ENCODE measurements around the gene PPP1R3D. TPM values are rescaled to one million over a fixed set of nuclear protein-coding genes. Genes with fewer than 3 reads are reported as not detected.

The PPP1R3D gene
- total and polyA plus RNA-seq, 2 of the 13 experiments (the other 11 are each of a cell fraction or from before 2014, with no cell fraction given) = 1.2 to 3.7 TPM

DNA sequence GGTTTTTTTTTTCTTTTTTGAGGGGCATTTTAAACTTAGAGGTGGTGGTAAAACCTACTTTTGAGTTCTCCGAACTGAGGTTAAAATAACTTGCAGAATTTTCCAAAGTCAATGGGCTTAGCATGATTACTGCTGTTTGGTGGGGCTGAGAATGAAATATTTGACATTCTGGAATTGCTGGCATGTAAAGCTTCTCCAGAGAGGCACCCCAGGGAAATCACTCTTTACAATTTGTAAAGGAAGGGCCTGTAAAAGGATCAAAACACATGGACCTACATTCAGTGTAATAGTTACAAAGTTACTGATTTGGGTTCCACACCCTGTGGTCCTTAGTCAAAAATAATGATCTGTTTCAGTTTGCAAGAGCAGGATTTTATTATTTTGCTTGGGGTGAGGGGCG lies 5.6 kb upstream of the PPP1R3D start:
- Histone ChIP-seq H3K79me2 (ENCODE audit: insufficient read depth, low read length) (peaks cover 11% of the 10 kb centered on the region), H3K9me3 (ENCODE audit: low read length) (no peaks in the 10 kb centered on the region), H3K4me1 (ENCODE audit: insufficient read depth, low read length) (peaks cover 13% of the 10 kb centered on the region), H3K4me3 (replicated peaks in 1 of 3; ENCODE audit: insufficient read depth in 1 of 3, low read depth in 2 of 3, low read length in 3 of 3) (no peak overlapping the region), H4K20me1 (ENCODE audit: insufficient read depth, low read length) (no peaks in the 10 kb centered on the region), H3K9ac (ENCODE audit: insufficient read depth, low read depth, low read length) (no peak overlapping the region), H3K27ac (ENCODE audit: extremely low read length, insufficient read depth, low read length) (no peak overlapping the region), H3K4me2 (ENCODE audit: low read depth, low read length) (no peak overlapping the region), H3K27me3 (ENCODE audit: control insufficient read depth in 1 of 2, insufficient read depth in 2 of 2, low read length in 2 of 2) (no peaks in the 10 kb centered on the region; a peak in 1 of 5 replicates), H3K36me3 (replicated peaks in 1 of 2; ENCODE audit: control insufficient read depth in 1 of 2, insufficient read depth in 2 of 2, low read length in 2 of 2) (peaks cover 8 to 17% of the 10 kb centered on the region in 2 experiments; a peak in 4 of 5 replicates), H2AFZ (ENCODE audit: low read length) (no peak overlapping the region)
- BruUV-seq (replicated peaks) = no TSS peak
- in situ Hi-C loops (cut with HindIII; ENCODE audit: extremely low pct_ligation_motif_present, low pct_unique_long_range_greater_than_20kb) (no loop called here), intact Hi-C loops (cut with micrococcal nuclease; ENCODE audit: unreplicated experiment) (no loop called here)
- ATAC-seq (no peak), FAIRE-seq (no peak), DNase-seq (ENCODE audit: low spot score) (no peak)
- ChIA-PET POLR2A (no interaction called here), CTCF (ENCODE audit: low intra/inter-chr PET ratio, low total read pairs) (no interaction called here)
- WGBS (ENCODE audit: low lambda C conversion rate) = 95% methylated on average over 2 of the region's 2 CpGs
- TF ChIP-seq, protein P1, sequence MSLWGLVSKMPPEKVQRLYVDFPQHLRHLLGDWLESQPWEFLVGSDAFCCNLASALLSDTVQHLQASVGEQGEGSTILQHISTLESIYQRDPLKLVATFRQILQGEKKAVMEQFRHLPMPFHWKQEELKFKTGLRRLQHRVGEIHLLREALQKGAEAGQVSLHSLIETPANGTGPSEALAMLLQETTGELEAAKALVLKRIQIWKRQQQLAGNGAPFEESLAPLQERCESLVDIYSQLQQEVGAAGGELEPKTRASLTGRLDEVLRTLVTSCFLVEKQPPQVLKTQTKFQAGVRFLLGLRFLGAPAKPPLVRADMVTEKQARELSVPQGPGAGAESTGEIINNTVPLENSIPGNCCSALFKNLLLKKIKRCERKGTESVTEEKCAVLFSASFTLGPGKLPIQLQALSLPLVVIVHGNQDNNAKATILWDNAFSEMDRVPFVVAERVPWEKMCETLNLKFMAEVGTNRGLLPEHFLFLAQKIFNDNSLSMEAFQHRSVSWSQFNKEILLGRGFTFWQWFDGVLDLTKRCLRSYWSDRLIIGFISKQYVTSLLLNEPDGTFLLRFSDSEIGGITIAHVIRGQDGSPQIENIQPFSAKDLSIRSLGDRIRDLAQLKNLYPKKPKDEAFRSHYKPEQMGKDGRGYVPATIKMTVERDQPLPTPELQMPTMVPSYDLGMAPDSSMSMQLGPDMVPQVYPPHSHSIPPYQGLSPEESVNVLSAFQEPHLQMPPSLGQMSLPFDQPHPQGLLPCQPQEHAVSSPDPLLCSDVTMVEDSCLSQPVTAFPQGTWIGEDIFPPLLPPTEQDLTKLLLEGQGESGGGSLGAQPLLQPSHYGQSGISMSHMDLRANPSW (CRISPR knock-in tag; IDR thresholded peaks at IDR 0.05; ENCODE audit: borderline replicate concordance) = no peak
- TF ChIP-seq ZNF547 (CRISPR knock-in tag; IDR thresholded peaks at IDR 0.05) (no peak), SAFB2 (CRISPR knock-in tag; IDR thresholded peaks at IDR 0.05; ENCODE audit: borderline replicate concordance, low read depth) (no peak), HOXA5 (CRISPR knock-in tag; IDR thresholded peaks at IDR 0.05) (no peak), ATRX (CRISPR knock-in tag; IDR thresholded peaks at IDR 0.05; ENCODE audit: borderline replicate concordance) (no peak), ZNF776 (CRISPR knock-in tag; IDR thresholded peaks at IDR 0.05) (no peak), ZNF205 (CRISPR knock-in tag; IDR thresholded peaks at IDR 0.05) (no peak), XRCC5 (optimal IDR thresholded peaks at IDR 0.05; ENCODE audit: low read length) (no peak), ZC3H13 (CRISPR knock-in tag; IDR thresholded peaks at IDR 0.05) (no peak), MEIS2 (CRISPR knock-in tag; IDR thresholded peaks at IDR 0.05) (no peak), HES4 (CRISPR knock-in tag; IDR thresholded peaks at IDR 0.05; ENCODE audit: borderline replicate concordance) (no peak)
- TF ChIP-seq, protein P2, sequence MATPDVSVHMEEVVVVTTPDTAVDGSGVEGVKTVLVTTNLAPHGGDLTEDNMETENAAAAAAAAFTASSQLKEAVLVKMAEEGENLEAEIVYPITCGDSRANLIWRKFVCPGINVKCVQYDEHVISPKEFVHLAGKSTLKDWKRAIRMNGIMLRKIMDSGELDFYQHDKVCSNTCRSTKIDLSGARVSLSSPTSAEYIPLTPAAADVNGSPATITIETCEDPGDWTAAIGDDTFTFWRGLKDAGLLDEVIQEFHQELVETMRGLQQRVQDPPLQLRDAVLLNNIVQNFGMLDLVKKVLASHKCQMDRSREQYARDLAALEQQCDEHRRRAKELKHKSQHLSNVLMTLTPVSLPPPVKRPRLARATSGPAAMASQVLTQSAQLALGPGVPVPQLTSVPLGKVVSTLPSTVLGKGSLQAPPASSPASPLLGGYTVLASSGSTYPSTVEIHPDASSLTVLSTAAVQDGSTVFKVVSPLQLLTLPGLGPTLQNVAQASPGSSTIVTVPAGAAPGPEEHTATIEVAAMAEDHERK (CRISPR knock-in tag; IDR thresholded peaks at IDR 0.05; ENCODE audit: low read depth) = no peak
- TF ChIP-seq, protein P3, sequence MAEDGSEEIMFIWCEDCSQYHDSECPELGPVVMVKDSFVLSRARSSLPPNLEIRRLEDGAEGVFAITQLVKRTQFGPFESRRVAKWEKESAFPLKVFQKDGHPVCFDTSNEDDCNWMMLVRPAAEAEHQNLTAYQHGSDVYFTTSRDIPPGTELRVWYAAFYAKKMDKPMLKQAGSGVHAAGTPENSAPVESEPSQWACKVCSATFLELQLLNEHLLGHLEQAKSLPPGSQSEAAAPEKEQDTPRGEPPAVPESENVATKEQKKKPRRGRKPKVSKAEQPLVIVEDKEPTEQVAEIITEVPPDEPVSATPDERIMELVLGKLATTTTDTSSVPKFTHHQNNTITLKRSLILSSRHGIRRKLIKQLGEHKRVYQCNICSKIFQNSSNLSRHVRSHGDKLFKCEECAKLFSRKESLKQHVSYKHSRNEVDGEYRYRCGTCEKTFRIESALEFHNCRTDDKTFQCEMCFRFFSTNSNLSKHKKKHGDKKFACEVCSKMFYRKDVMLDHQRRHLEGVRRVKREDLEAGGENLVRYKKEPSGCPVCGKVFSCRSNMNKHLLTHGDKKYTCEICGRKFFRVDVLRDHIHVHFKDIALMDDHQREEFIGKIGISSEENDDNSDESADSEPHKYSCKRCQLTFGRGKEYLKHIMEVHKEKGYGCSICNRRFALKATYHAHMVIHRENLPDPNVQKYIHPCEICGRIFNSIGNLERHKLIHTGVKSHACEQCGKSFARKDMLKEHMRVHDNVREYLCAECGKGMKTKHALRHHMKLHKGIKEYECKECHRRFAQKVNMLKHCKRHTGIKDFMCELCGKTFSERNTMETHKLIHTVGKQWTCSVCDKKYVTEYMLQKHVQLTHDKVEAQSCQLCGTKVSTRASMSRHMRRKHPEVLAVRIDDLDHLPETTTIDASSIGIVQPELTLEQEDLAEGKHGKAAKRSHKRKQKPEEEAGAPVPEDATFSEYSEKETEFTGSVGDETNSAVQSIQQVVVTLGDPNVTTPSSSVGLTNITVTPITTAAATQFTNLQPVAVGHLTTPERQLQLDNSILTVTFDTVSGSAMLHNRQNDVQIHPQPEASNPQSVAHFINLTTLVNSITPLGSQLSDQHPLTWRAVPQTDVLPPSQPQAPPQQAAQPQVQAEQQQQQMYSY (CRISPR knock-in tag; IDR thresholded peaks at IDR 0.05) = no peak
- TF ChIP-seq, protein P4, sequence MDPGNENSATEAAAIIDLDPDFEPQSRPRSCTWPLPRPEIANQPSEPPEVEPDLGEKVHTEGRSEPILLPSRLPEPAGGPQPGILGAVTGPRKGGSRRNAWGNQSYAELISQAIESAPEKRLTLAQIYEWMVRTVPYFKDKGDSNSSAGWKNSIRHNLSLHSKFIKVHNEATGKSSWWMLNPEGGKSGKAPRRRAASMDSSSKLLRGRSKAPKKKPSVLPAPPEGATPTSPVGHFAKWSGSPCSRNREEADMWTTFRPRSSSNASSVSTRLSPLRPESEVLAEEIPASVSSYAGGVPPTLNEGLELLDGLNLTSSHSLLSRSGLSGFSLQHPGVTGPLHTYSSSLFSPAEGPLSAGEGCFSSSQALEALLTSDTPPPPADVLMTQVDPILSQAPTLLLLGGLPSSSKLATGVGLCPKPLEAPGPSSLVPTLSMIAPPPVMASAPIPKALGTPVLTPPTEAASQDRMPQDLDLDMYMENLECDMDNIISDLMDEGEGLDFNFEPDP (CRISPR knock-in tag; conservative IDR thresholded peaks at IDR 0.05) = no peak

Measured in HepG2 (cell line).